HepG2 (cell line): Measurements from ENCODE around the gene CCDC93. TPM values are rescaled to one million over a fixed set of nuclear protein-coding genes. Genes with fewer than 3 reads are reported as not detected.
A peak's percentile ranks its signal among the peaks of the same experiment; 100 is the strongest.

Source experiments
- BRCA1 ChIP-seq: sonication (generic); formaldehyde crosslinking; IDR thresholded peaks from 2 replicates; pipeline ENCODE4 v1.4.0; 2020; ENCODE audit warnings: missing genetic modification reagents
- CEBPG ChIP-seq: IDR thresholded peaks from 2 replicates; pipeline ENCODE4 v1.6.1; 2016
- DDIT3 ChIP-seq: sonication (generic); formaldehyde crosslinking; IDR thresholded peaks from 2 replicates; pipeline ENCODE4 v1.4.0; 2020; ENCODE audit warnings: mild to moderate bottlenecking, missing genetic modification reagents
- FOSL1 ChIP-seq: sonication (generic); formaldehyde crosslinking; IDR thresholded peaks from 2 replicates; pipeline ENCODE4 v1.9.0; 2021; ENCODE audit warnings: missing genetic modification reagents, borderline replicate concordance
- HMGXB4 ChIP-seq, 2 experiments: sonication (generic) in 1 of 2; formaldehyde crosslinking in 1 of 2; IDR thresholded peaks; 2 replicates each; pipeline versions ENCODE4 v1.4.0 to v1.6.1; 2018 to 2020; ENCODE audit warnings: missing genetic modification reagents in 2 of 2, borderline replicate concordance in 1 of 2, low read depth in 1 of 2, mild to moderate bottlenecking in 1 of 2, missing biosample characterization in 1 of 2
- NCOA2 ChIP-seq: sonication (generic); formaldehyde crosslinking; IDR thresholded peaks from 2 replicates; pipeline ENCODE4 v1.8.0; 2022; ENCODE audit warnings: inconsistent platforms
- NFATC3 ChIP-seq: sonication (generic); formaldehyde crosslinking; IDR thresholded peaks from 2 replicates; pipeline ENCODE4 v1.5.1; 2020; ENCODE audit warnings: mild to moderate bottlenecking, missing genetic modification reagents
- PITX1 ChIP-seq: sonication (generic); formaldehyde crosslinking; IDR thresholded peaks from 2 replicates; pipeline ENCODE4 v1.5.1; 2020; ENCODE audit warnings: mild to moderate bottlenecking, missing genetic modification reagents
- PLRG1 ChIP-seq: fragments of 450-650 bp; conservative IDR thresholded peaks from 2 replicates; pipeline ENCODE4 v1.6.1; 2016
- SALL1 ChIP-seq: sonication (generic); formaldehyde crosslinking; IDR thresholded peaks from 2 replicates; pipeline ENCODE4 v1.8.0; 2022; ENCODE audit warnings: mild to moderate bottlenecking, missing genetic modification reagents
- STAG1 ChIP-seq: sonication (generic); formaldehyde crosslinking; IDR thresholded peaks from 2 replicates; pipeline ENCODE4 v1.4.0; 2020; ENCODE audit warnings: missing genetic modification reagents
- TCF12 ChIP-seq, 2 experiments: fragments of 450-650 bp in 1 of 2; sonication (generic) in 1 of 2; formaldehyde crosslinking in 1 of 2; IDR thresholded peaks; 2 replicates each; pipeline versions ENCODE4 v1.6.1 to v1.8.0; 2017 to 2022; ENCODE audit warnings: antibody characterized with exemption in 1 of 2, mild to moderate bottlenecking in 1 of 2, missing genetic modification reagents in 1 of 2, moderate library complexity in 1 of 2
- TIGD3 ChIP-seq: sonication (generic); formaldehyde crosslinking; IDR thresholded peaks from 2 replicates; pipeline ENCODE4 v1.5.1; 2020; ENCODE audit warnings: mild to moderate bottlenecking, missing genetic modification reagents, borderline replicate concordance
- YY1 ChIP-seq: IDR thresholded peaks from 2 replicates; pipeline ENCODE4 v1.6.1; 2011; ENCODE audit warnings: low read length, low read depth, moderate library complexity, mild to moderate bottlenecking; ENCODE audit not compliant: insufficient read depth, insufficient replicate concordance
- ZBTB26 ChIP-seq: IDR thresholded peaks from 2 replicates; pipeline ENCODE4 v1.6.1; 2016; ENCODE audit warnings: missing compliant biosample characterization, missing genetic modification reagents, borderline replicate concordance
- ZBTB37 ChIP-seq: sonication (generic); formaldehyde crosslinking; IDR thresholded peaks from 2 replicates; pipeline ENCODE4 v1.4.0; 2020; ENCODE audit warnings: mild to moderate bottlenecking, missing genetic modification reagents
- ZBTB46 ChIP-seq: sonication (generic); formaldehyde crosslinking; IDR thresholded peaks from 2 replicates; pipeline ENCODE4 v1.4.0; 2020; ENCODE audit warnings: mild to moderate bottlenecking, missing genetic modification reagents, borderline replicate concordance
- ZFY ChIP-seq: sonication (generic); formaldehyde crosslinking; IDR thresholded peaks from 2 replicates; pipeline ENCODE4 v1.4.0; 2020; ENCODE audit warnings: missing genetic modification reagents
- ZNF3 ChIP-seq: IDR thresholded peaks from 2 replicates; pipeline ENCODE4 v1.7.0; 2017; ENCODE audit warnings: inconsistent platforms
- ZNF33A ChIP-seq: sonication (generic); formaldehyde crosslinking; IDR thresholded peaks from 2 replicates; pipeline ENCODE4 v1.5.1; 2020; ENCODE audit warnings: missing genetic modification reagents, mild to moderate bottlenecking, moderate library complexity, borderline replicate concordance
- ZNF678 ChIP-seq: sonication (generic); formaldehyde crosslinking; IDR thresholded peaks from 2 replicates; pipeline ENCODE4 v1.4.0; 2020; ENCODE audit warnings: mild to moderate bottlenecking, missing genetic modification reagents
- ZNF720 ChIP-seq: sonication (generic); formaldehyde crosslinking; IDR thresholded peaks from 2 replicates; pipeline ENCODE4 v1.4.0; 2020; ENCODE audit warnings: missing genetic modification reagents
- polyA plus RNA-seq, 8 experiments: library from polyadenylated mRNA; depleted of rRNA in 3 of 8; stranded (reverse) in 7 of 8; unstranded in 1 of 8; fragments of >200 nt; fragmentation: Illumina TruSeq in 4 of 8; extraction: Trizol in 4 of 8; gene quantifications; 2 replicates each; pipeline versions ENCODE4 v1.2.1 to v1.2.3, GENCODE V29; 2011 to 2016; ENCODE audit warnings: low read depth in 4 of 8, missing spikeins in 1 of 8, mixed read lengths in 1 of 8; ENCODE audit not compliant: insufficient read depth in 1 of 8
- total RNA-seq, 5 experiments: library from RNA; depleted of rRNA; stranded (reverse); fragments of >200 nt; fragmentation: Illumina TruSeq; extraction: Trizol; gene quantifications; 2 replicates each; pipeline ENCODE4 v1.2.3, GENCODE V29; 2016; ENCODE audit warnings: low read depth in 1 of 5

CCDC93 gene
- total and polyA plus RNA-seq, 2 of the 13 experiments (the other 11 are each of a cell fraction or from before 2014, with no cell fraction given) = 37.2 to 53.2 TPM

- TF ChIP-seq ZBTB26 (CRISPR knock-in tag) = no peak
- no peak for TF ChIP-seq ZNF678 (CRISPR knock-in tag)
- TF ChIP-seq BRCA1 (CRISPR knock-in tag) = no peak
- no peak for TF ChIP-seq NFATC3 (CRISPR knock-in tag)
- no peak for TF ChIP-seq ZBTB37 (CRISPR knock-in tag)
- no peak for TF ChIP-seq ZNF3 (CRISPR knock-in tag)
- TF ChIP-seq ZNF33A (CRISPR knock-in tag) = no peak
- no peak for TF ChIP-seq TIGD3 (CRISPR knock-in tag)
- no peak for TF ChIP-seq DDIT3
- no peak for TF ChIP-seq YY1
- no peak for TF ChIP-seq ZBTB46 (CRISPR knock-in tag)
- no peak for TF ChIP-seq TCF12 (IDR thresholded peaks at IDR 0.05)
- no peak for TF ChIP-seq TCF12 (CRISPR knock-in tag; IDR thresholded peaks at IDR 0.05)
- no peak for TF ChIP-seq ZNF720 (CRISPR knock-in tag)
- TF ChIP-seq FOSL1 (CRISPR knock-in tag) = no peak
- no peak for TF ChIP-seq PLRG1
- peak; percentile 75 for TF ChIP-seq STAG1 (CRISPR knock-in tag)
- TF ChIP-seq CEBPG = peak; percentile 72
- no peak for TF ChIP-seq PITX1 (CRISPR knock-in tag)
- no peak for TF ChIP-seq ZFY (CRISPR knock-in tag)
- TF ChIP-seq NCOA2 (CRISPR knock-in tag) = no peak
- TF ChIP-seq HMGXB4 (CRISPR knock-in tag; IDR thresholded peaks at IDR 0.05; ENCODE audit: borderline replicate concordance in 1 of 2, low read depth in 1 of 2) = peak; percentile 31 to 50; a peak in 2 of 4 replicates
- TF ChIP-seq SALL1 (CRISPR knock-in tag) = no peak
Measured at GRCh38 chr2:118061135-118061955, 47.5 kb upstream of the CCDC93 start (continued).
